GM12878 (cell line): ENCODE results near the gene BCAP31. TPM values are rescaled to one million over a fixed set of nuclear protein-coding genes. Genes with fewer than 3 reads are reported as not detected.

ENCODE experiments used
- ATAC-seq: fragments of 200-7000 bp; cut with Tn5 transposase; 3 replicates; pipeline ENCODE4 v1.9.1; 2020; ENCODE audit warnings: mild to moderate bottlenecking, moderate library complexity
- BruUV-seq: library from RNA; stranded (reverse); fragments of 400-500 nt; replicated peaks from 2 replicates; lab custom pipeline; 2021; lab: Mats Ljungman, UMichigan
- CTCF ChIA-PET: fragments of 300-600 bp; sonication (Branson Sonifier 250); formaldehyde crosslinking; extraction: SDS; loops from one replicate; lab custom pipeline; 2021; ENCODE audit warnings: inconsistent platforms; lab: Yijun Ruan, JAX
- POLR2A ChIA-PET: fragments of 350-600 bp; formaldehyde crosslinking; extraction: SDS; loops from one replicate; lab custom pipeline; 2021; ENCODE audit warnings: inconsistent platforms; lab: Charles Lee
- RAD21 ChIA-PET: fragments of 300-600 bp; sonication (Branson Sonifier 250); formaldehyde crosslinking; loops from one replicate; lab custom pipeline; 2023; ENCODE audit warnings: antibody characterized with exemption; ENCODE audit not compliant: unreplicated experiment; lab: Charles Lee
- SMC1A ChIA-PET: fragments of 300-600 bp; sonication (Branson Sonifier 250); formaldehyde crosslinking; loops from one replicate; lab custom pipeline; 2023; ENCODE audit not compliant: unreplicated experiment, uncharacterized antibody; lab: Charles Lee
- DNase-seq: peaks from one replicate; pipeline ENCODE4 v3.0.0-alpha.2; 2011; ENCODE audit warnings: low read depth, low spot score
- FAIRE-seq: peaks from 3 replicates; lab custom pipeline; 2011; peaks lifted over from hg19 to GRCh38; lab: Jason Lieb, UNC
- H2AFZ ChIP-seq: 2 replicates; pipeline ENCODE4 v1.6.0; 2011; ENCODE audit warnings: low read depth, low read length, control low read depth; ENCODE audit not compliant: control insufficient read depth
- H3K27ac ChIP-seq: 2 replicates; pipeline ENCODE4 v1.5.1; 2011; ENCODE audit warnings: control low read depth; ENCODE audit not compliant: control insufficient read depth, insufficient read depth
- H3K27me3 ChIP-seq, 2 experiments: replicated peaks in 1 of 2; 2 replicates each; pipeline versions ENCODE4 v1.6.0 to v1.6.1; 2011; ENCODE audit warnings: low read length in 1 of 2; ENCODE audit not compliant: control insufficient read depth in 2 of 2, insufficient read depth in 2 of 2
- H3K36me3 ChIP-seq, 2 experiments: 2 replicates each; pipeline ENCODE4 v1.5.1; 2011; ENCODE audit warnings: low read length in 1 of 2; ENCODE audit not compliant: control insufficient read depth in 2 of 2, insufficient read depth in 2 of 2
- H3K4me1 ChIP-seq: 2 replicates; pipeline ENCODE4 v1.6.1; 2011; ENCODE audit warnings: mild to moderate bottlenecking, low read length, moderate library complexity, mixed read lengths; ENCODE audit not compliant: control insufficient read depth, insufficient read depth
- H3K4me2 ChIP-seq: 2 replicates; pipeline ENCODE4 v1.6.0; 2011; ENCODE audit warnings: control low read depth; ENCODE audit not compliant: control insufficient read depth, insufficient read depth
- H3K4me3 ChIP-seq: fragments of 200-600 bp; sonication (generic); 2 replicates; pipeline ENCODE4 v1.5.1; 2016
- H3K79me2 ChIP-seq: 2 replicates; pipeline ENCODE4 v1.6.0; 2011; ENCODE audit warnings: low read length; ENCODE audit not compliant: control insufficient read depth, insufficient read depth
- H3K9ac ChIP-seq: 2 replicates; pipeline ENCODE4 v1.8.0; 2011; ENCODE audit warnings: low read length, control low read depth, mixed read lengths; ENCODE audit not compliant: control insufficient read depth, insufficient read depth
- H3K9me3 ChIP-seq: replicated peaks from 3 replicates; pipeline ENCODE4 v1.5.1; 2011; ENCODE audit warnings: mild to moderate bottlenecking, low read length; ENCODE audit not compliant: control insufficient read depth, insufficient read depth
- H4K20me1 ChIP-seq: 2 replicates; pipeline ENCODE4 v1.6.0; 2011; ENCODE audit not compliant: control insufficient read depth, insufficient read depth
- BMI1 ChIP-seq: fragments of 450-650 bp; IDR thresholded peaks from 2 replicates; pipeline ENCODE4 v1.6.1; 2016; ENCODE audit warnings: mild to moderate bottlenecking, moderate library complexity, borderline replicate concordance
- CHD2 ChIP-seq: IDR thresholded peaks from 2 replicates; pipeline ENCODE4 v1.6.1; 2011; ENCODE audit warnings: low read depth, low read length, improper control_type of control experiment, borderline replicate concordance
- IKZF2 ChIP-seq, 2 experiments: fragments of 450-650 bp; IDR thresholded peaks; 2 replicates each; pipeline ENCODE4 v1.6.1; 2017; ENCODE audit warnings: mild to moderate bottlenecking in 2 of 2, moderate library complexity in 2 of 2
- KAT2A ChIP-seq: conservative IDR thresholded peaks from 2 replicates; pipeline ENCODE4 v1.6.1; 2011; ENCODE audit warnings: low read depth, low read length; ENCODE audit not compliant: control insufficient read depth
- SMC3 ChIP-seq: IDR thresholded peaks from 2 replicates; pipeline ENCODE4 v1.6.1; 2011; ENCODE audit warnings: low read length, improper control_type of control experiment, borderline replicate concordance
- SREBF2 ChIP-seq: IDR thresholded peaks from 2 replicates; pipeline ENCODE4 v1.6.1; 2012; ENCODE audit warnings: mild to moderate bottlenecking, low read length
- YY1 ChIP-seq: IDR thresholded peaks from 2 replicates; pipeline ENCODE4 v1.6.1; 2011; ENCODE audit warnings: low read depth, mild to moderate bottlenecking, low read length
- WGBS: methylation state at CpG from one replicate; pipeline ENCODE4 v1.1.6; 2016; ENCODE audit warnings: low lambda C conversion rate; ENCODE audit not compliant: insufficient replicate concordance, insufficient coverage; ENCODE audit errors: missing lambda C conversion rate; 5-methylcytosine and 5-hydroxymethylcytosine counted together
- in situ Hi-C: fragments of 300-500 bp; cut with MboI; formaldehyde crosslinking; loops from 9 replicates; pipeline ENCODE4 v1.14.3; 2018; ENCODE audit warnings: mixed read lengths
- intact Hi-C: fragments of 100-400 bp; cut with micrococcal nuclease; formaldehyde crosslinking; loops from one replicate; pipeline ENCODE4 v1.14.2; 2022; ENCODE audit not compliant: unreplicated experiment
- polyA plus RNA-seq, 11 experiments: library from polyadenylated mRNA; depleted of rRNA in 4 of 11; unstranded in 6 of 11; stranded (reverse) in 5 of 11; fragments of >200 nt; fragmentation: Nextera tagmentation in 4 of 11; fragmentation: Illumina TruSeq in 1 of 11; extraction: Ambion mirVana in 4 of 11; extraction: Trizol in 1 of 11; gene quantifications; 1 replicate in 1 of 11; 2 replicates in 10 of 11; pipeline versions ENCODE4 v1.2.1 to v1.2.3, GENCODE V29; 2011 to 2016; ENCODE audit warnings: inconsistent platforms in 2 of 11, missing spikeins in 2 of 11, low read depth in 1 of 11
- total RNA-seq, 4 experiments: library from RNA; depleted of rRNA in 3 of 4; stranded (reverse); fragments of >200 nt in 3 of 4; fragmentation: Illumina TruSeq in 1 of 4; extraction: Trizol in 1 of 4; gene quantifications; 2 replicates each; pipeline versions ENCODE4 v1.2.1 to v1.2.3, GENCODE V29; 2013 to 2021
- TF ChIP-seq, protein P1 (sequence below), 3 experiments: IDR thresholded peaks in 2 of 3; conservative IDR thresholded peaks in 1 of 3; 2 replicates each; pipeline ENCODE4 v1.5.1; 2011; ENCODE audit warnings: low read depth in 3 of 3, low read length in 3 of 3, mild to moderate bottlenecking in 3 of 3, control low read depth in 2 of 3, moderate library complexity in 2 of 3, inconsistent platforms in 1 of 3, mixed read lengths in 1 of 3; ENCODE audit not compliant: control insufficient read depth in 2 of 3, insufficient read depth in 1 of 3; ENCODE audit errors: extremely low read depth in 1 of 3

The BCAP31 gene
- total and polyA plus RNA-seq, 10 of the 15 experiments (the other 5 are each of a cell fraction or from before 2014, with no cell fraction given): 63.1 to 246 (median 95.6) TPM

DNA sequence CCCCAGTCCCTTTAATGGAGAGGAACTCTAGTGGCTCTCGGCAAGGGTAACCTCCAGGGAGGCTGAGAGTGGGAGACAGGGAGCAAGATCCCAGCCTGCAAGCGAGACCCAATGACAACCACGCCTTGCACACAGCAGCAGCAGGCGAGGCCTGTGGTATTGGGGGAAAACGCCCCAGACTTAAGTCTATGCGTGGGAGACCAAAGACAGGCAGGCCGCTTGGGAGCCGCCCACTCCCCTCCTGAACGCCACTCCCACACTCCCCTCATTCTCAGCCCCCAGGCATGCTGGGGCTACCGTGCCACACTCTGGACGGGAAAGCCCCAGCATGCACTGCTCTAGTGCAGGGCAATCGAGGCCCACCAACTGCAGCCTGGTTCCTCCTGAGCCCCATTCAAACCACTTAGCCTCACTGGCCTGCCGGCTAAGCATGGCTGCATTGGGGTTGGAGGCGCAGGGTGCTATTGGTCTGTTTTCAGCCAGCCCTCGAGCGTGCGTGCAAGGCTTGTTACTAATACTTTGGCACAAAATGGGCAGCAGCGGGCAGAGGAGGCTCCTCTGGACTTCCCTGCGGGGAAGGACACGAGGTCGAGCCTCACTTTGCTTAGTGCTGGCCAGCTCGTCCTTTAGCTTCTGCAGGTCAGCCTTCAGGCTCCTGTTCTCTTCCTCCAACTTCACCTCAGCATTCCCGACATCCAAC lies 21.7 kb downstream of the BCAP31 start:
- no peak for DNase-seq
- Histone ChIP-seq H3K4me1 (no peaks in the 10 kb centered on the region), H3K27me3 (no peaks in the 10 kb centered on the region), H4K20me1 (no peaks in the 10 kb centered on the region), H3K4me3 (no peak overlapping the region), H3K79me2 (no peaks in the 10 kb centered on the region), H2AFZ (no peak overlapping the region), H3K36me3 (peaks cover 0 to 2% of the 10 kb centered on the region in 2 experiments; a peak in 2 of 4 replicates), H3K9ac (no peak overlapping the region), H3K4me2 (no peak overlapping the region), H3K27ac (no peak overlapping the region), H3K9me3 (no peaks in the 10 kb centered on the region)
- intact Hi-C loops: no loop called here
- BruUV-seq: no TSS peak
- SMC1A ChIA-PET: no interaction called here
- 59% methylated on average over 23 of the region's 23 CpGs for WGBS
- POLR2A ChIA-PET: no interaction called here
- in situ Hi-C loops: no loop called here
- RAD21 ChIA-PET: no interaction called here
- ATAC-seq: no peak
- no peak for FAIRE-seq
- TF ChIP-seq SREBF2: no peak
- TF ChIP-seq KAT2A: no peak
- TF ChIP-seq, protein P1, sequence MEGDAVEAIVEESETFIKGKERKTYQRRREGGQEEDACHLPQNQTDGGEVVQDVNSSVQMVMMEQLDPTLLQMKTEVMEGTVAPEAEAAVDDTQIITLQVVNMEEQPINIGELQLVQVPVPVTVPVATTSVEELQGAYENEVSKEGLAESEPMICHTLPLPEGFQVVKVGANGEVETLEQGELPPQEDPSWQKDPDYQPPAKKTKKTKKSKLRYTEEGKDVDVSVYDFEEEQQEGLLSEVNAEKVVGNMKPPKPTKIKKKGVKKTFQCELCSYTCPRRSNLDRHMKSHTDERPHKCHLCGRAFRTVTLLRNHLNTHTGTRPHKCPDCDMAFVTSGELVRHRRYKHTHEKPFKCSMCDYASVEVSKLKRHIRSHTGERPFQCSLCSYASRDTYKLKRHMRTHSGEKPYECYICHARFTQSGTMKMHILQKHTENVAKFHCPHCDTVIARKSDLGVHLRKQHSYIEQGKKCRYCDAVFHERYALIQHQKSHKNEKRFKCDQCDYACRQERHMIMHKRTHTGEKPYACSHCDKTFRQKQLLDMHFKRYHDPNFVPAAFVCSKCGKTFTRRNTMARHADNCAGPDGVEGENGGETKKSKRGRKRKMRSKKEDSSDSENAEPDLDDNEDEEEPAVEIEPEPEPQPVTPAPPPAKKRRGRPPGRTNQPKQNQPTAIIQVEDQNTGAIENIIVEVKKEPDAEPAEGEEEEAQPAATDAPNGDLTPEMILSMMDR (IDR thresholded peaks at IDR 0.05 in 2 of 3, conservative IDR thresholded peaks at IDR 0.05 in 1 of 3; ENCODE audit: control insufficient read depth in 2 of 3, extremely low read depth in 1 of 3, insufficient read depth in 1 of 3, low read depth in 3 of 3, low read length in 3 of 3): no peak
- TF ChIP-seq BMI1: no peak
- no peak for TF ChIP-seq IKZF2 (IDR thresholded peaks at IDR 0.05)
- no peak for TF ChIP-seq SMC3
- no peak for TF ChIP-seq YY1
- TF ChIP-seq CHD2: no peak
- CTCF ChIA-PET: no interaction called here
